Ovary (tissue), 3 donors: ENCODE results near the gene EEFSEC.

Experiments
- EP300 ChIP-seq: sonication (generic); formaldehyde crosslinking; IDR thresholded peaks from one replicate; pipeline ENCODE4 v1.6.1; 2017; ENCODE audit warnings: antibody characterized with exemption
- POLR2A ChIP-seq: fragments of 450-650 bp; IDR thresholded peaks from one replicate; pipeline ENCODE4 v1.6.1; 2017; ENCODE audit warnings: antibody characterized with exemption, mild to moderate bottlenecking, moderate library complexity
- TF ChIP-seq, protein P1 (sequence below), 3 donors: fragments of 450-650 bp in 2 of 3; fragments of 200-600 bp in 1 of 3; IDR thresholded peaks; one replicate each; pipeline versions ENCODE4 v1.5.1 to v1.8.0; 2016 to 2022; ENCODE audit warnings: antibody characterized with exemption in 3 of 3, mild to moderate bottlenecking in 1 of 3
- donor health status: DM: no; HTN: no; CAD: no.

DNA sequence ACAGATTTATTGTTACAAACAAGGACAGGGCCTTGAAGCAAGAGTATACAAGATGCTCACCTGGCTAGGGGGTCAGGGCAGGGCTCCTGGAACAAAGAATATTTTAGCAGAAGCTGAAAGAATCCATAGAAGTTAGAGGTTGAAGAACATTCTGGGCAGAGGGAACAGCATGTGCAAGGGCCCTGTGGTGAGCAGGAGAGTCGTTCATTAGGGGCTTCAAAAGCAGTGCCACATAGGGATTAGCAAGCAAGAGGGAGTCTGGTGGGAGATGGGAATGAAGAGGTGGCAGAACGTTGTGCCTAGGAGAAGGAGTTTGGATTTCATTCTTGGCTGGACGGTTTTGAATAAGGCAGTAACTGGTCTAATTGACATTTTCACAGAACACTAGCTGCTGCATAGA is 290.5 kb downstream of the EEFSEC start:
- TF ChIP-seq EP300: no peak
- no peak for TF ChIP-seq POLR2A
- TF ChIP-seq, protein P1, sequence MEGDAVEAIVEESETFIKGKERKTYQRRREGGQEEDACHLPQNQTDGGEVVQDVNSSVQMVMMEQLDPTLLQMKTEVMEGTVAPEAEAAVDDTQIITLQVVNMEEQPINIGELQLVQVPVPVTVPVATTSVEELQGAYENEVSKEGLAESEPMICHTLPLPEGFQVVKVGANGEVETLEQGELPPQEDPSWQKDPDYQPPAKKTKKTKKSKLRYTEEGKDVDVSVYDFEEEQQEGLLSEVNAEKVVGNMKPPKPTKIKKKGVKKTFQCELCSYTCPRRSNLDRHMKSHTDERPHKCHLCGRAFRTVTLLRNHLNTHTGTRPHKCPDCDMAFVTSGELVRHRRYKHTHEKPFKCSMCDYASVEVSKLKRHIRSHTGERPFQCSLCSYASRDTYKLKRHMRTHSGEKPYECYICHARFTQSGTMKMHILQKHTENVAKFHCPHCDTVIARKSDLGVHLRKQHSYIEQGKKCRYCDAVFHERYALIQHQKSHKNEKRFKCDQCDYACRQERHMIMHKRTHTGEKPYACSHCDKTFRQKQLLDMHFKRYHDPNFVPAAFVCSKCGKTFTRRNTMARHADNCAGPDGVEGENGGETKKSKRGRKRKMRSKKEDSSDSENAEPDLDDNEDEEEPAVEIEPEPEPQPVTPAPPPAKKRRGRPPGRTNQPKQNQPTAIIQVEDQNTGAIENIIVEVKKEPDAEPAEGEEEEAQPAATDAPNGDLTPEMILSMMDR (IDR thresholded peaks at IDR 0.05): no peak
